IMR-90 (cell line): ENCODE results near the gene LTBP1.

Experiments
- BHLHE40 ChIP-seq: fragments of 150-350 bp; IDR thresholded peaks from 2 replicates; pipeline ENCODE4 v1.6.1; 2016; ENCODE audit warnings: mild to moderate bottlenecking, low read depth, low read length
- CTCF ChIP-seq: conservative IDR thresholded peaks from 2 replicates; pipeline ENCODE4 v1.5.1; 2012; ENCODE audit warnings: mild to moderate bottlenecking, low read depth, low read length, improper control_type of control experiment
- POLR2A ChIP-seq: IDR thresholded peaks from 2 replicates; pipeline ENCODE4 v1.6.1; 2012; ENCODE audit warnings: mild to moderate bottlenecking, low read depth, low read length
- RAD21 ChIP-seq: IDR thresholded peaks from 2 replicates; pipeline ENCODE4 v1.6.1; 2012; ENCODE audit warnings: low read length, improper control_type of control experiment
- USF2 ChIP-seq: fragments of 150-350 bp; IDR thresholded peaks from 2 replicates; pipeline ENCODE4 v1.6.1; 2017; ENCODE audit warnings: mild to moderate bottlenecking, antibody characterized with exemption, low read length, low read depth

- no peak for TF ChIP-seq CTCF
- no peak for TF ChIP-seq BHLHE40
- TF ChIP-seq POLR2A: no peak
- TF ChIP-seq USF2: no peak
- TF ChIP-seq RAD21: no peak
Observed at GRCh38 chr2:33262097-33262496, 315.3 kb downstream of the LTBP1 start.
